ENCODE results near the gene PRKCZ.

DNA sequence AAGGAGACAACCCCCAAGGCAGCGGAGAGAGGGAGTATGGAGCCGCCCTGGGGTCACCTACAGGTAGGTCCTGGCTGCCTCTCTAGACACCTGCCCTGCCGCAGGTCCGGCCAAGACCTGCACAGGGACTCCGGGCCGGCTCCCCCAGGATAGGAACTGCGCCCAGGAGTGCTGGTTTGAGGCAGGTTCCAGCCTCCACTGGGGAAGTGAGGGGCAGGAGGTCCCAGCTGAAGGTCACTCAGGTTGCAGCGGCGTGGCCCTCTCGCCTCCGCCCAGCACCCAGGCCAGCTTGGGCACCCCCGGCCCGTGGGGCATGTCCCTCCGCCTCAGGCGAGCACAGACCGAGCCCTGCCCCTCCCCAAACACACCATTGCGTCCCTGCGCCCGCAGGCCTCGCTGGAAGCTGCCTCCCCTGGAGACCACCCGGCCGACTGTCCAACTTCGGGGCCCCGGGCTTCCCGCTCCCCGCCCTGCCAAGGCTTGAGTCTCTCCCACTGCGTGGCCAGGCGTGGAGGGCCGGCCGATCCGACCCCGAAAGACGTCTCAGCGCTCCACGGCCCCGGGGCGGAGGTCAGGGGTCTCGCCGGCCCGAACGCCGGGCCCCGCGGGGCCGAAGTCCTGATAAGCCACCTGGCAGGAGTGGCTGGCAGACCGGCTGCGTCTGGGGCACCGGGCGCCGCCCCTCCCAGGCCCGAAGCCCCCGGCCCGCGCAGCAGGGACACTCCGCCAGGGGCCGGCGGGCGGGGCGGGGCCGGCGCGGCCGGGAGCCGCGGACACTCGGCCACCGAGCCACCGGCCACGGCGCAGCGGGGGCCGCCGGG, 176.5 kb downstream of the PRKCZ start:
- no peak for TF ChIP-seq EZH2phosphoT487 (IDR thresholded peaks at IDR 0.05; ENCODE audit: insufficient read depth, low read depth)
- no peak for TF ChIP-seq EZH2 (IDR thresholded peaks at IDR 0.05; ENCODE audit: insufficient read depth, poor library complexity, severe bottlenecking)

All from GM23248 (cell line).